Embryonic facial prominence (tissue), 1 donor: Measurements from ENCODE around the gene C6.
"Not testable (repeated sequence)": the region's sequence is repeated elsewhere in the genome, so short reads cannot be mapped to it uniquely, and the experiment has no call there.

Experiments
- DNase-seq: peaks from one replicate; pipeline ENCODE4 v3.0.0-alpha.2; 2016; ENCODE audit errors: extremely low spot score

Gene C6

DNA sequence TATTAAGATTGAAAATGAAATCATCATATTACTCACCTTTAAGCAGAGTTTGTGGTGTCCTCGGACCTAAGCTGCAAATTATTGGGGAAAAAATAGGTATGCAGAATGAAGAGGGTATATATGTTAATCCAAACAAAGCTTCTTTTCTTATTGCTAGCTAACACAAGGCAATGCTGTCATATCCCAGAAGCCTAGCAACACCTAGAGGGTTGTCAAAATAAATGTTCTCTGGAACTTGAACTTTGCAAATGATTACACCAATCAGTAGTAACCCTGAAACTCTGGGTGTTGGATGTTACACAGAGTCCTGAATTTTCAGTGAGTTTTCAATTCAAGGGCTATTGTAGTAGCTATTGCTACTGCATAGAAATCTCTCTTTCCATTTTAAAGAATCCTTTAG, at the start of gene C6:
TSS of gene C6 (minus strand) at position 193 of the 400 bp plus-strand sequence. CDS start 10,302 bp downstream, outside the sequence.
- DNase-seq, result no peak

DNA sequence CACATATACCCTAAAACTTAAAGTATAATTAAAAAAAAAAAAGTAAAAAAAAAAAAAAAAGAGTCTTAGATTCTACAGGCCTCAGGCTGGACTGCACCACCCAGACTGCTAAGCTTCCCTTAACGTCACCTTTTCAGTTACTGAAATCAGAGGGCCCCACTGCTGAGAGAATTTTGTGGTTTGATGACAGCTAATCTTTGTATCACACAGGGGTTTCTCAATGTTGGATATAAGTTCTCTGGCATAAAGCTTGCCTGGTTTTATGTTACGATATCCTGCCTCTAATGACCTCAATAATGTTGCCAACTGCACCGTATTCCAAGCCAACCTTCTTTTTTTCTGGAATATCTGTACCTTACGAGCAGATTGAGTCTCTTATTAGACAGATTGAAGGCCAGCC, 43.1 kb upstream of the C6 start:
- DNase-seq, result no peak

DNA sequence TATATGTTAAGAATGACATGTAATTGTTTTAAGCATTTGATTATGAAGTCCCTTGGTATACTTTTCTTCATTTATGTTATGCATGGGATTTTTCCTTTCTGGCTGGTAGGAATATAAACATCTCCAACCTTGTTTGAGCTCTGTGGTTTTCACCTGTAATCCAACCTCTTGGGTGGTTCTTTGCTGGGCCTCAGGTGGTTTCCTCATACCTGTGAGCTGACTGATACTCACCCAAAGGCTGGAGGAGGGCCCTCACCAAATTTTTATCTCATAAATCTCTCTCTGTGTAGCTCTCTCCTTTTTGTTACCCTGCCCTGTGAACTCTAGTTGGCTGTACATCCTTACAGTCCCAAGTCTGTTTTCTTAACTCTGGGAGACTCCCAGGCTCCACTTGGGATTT, 39.8 kb upstream of the C6 start:
- no peak for DNase-seq

DNA sequence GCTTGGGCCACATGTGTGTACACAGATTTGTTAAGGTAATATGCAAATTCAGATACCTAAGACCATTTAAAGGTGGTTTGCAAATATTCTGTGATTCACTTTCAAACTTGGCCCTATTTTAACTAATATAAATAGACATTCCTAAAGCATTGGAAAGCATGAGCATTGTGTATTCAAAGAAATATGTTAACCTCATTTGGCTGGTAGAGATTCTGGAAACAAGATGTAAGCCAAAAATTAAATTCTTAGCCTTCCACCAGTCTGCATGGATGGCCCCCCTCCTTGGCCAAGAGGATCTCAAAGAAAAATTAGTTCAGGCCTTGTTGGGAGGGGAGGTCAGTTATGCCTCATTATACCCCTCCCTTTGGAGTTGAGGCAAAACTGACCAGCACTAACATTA, 38.7 kb upstream of the C6 start:
- no peak for DNase-seq

DNA sequence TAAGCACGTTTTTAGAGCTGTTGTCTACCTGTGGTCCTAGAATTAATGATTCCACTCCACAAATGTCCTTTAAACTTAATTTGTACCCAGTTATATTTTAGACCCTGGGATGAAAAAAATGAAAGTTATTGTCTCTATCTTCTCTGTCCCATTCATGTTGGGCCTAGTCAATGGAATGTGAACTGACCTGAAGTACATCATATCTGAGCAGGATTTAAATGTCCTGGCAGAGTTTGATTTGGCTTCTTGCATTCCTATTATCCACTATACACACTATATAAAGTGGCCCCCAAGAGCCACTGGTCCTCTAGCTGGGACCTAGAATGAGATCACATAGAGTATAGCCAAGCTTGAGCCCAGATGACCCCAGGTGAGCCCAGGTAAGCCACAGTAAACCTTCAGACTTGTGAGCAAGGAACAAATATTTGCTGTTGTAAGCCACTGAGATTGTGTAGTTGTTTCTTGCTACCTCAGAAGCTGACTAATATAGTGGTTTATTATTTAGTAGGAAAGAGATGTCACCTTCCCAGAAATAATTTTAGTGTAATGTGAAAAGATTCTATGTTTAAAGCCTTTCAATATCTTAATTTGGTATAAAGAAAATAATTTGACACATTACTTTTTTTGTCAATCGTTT, 37.1 kb upstream of the C6 start:
- no peak for DNase-seq

DNA sequence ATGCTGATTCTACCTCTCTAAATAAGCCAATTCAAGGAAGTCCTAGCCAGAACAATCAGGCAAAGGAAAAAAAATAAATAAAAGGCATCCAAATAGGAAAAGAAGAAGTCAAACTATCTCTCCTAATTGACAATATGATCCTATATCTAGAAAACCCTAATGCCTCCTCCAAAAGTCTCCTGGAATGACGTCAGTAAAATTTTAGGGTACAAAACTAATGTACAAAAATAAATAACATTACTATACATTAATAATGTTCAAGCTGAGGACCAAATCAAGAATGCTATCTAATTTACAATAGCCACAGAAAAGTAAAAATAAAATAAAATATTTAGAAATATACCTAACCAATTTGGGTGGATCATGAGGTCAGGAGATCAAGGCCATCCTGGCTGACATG, 33.8 kb upstream of the C6 start:
- DNase-seq, result no peak

DNA sequence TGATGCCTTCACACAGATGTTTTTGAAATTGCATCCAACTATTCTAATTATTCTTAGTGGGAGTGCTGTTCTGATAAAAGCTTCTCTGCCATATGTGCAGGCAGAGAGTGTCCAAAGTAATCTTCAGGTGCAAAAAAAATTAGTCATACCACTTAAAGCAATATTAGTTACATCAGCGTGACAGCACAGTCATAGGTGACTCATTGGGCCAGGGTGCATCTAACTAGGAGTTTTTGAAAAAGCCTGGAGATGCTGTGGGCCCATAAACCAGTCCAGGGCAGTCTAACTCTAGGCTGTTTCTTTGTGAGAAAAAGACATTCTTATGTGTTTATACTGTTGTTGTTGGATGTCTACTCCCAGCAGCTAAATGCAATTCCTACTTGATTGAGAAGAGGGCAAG, 33.0 kb upstream of the C6 start:
- DNase-seq, result no peak

DNA sequence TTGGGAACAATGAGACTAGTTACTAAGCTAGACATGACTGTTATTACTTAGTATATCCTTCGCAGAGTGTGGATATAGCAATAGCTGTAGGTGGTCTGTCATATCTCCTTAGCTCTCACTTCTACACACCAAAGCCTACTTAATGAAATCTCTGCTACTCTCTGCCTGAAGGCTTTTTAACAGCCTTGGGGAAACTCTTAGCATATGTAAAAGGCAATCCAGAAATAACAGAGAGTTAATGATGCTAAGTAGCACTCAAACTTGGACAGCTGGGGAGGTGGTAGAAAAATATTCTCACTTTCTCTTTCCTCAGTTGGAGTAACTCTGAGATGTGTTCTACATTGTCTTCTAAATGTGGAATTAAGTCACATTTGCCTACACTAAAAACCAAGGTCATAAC, 30.2 kb upstream of the C6 start:
- DNase-seq, result no peak

DNA sequence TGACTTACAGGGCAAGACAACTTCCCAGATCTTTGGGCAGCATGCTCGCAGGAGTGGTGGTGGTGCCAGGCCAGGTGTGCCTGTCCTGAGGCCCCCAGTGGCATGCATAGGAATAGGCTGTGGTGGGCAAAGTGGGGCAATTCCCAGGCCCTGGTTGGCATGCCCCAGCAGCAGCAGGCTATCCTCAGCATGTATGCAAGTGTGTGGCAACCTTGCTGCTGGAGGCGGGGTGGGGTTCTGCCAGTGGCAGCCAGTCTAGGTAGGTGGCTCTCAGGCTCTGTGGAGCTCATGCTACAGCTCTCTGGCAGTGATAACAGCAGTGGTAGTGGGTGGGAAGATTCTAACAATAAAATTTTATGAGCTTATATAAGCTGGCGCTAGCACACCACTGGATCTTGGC, 27.7 kb upstream of the C6 start:
- DNase-seq, result no peak

DNA sequence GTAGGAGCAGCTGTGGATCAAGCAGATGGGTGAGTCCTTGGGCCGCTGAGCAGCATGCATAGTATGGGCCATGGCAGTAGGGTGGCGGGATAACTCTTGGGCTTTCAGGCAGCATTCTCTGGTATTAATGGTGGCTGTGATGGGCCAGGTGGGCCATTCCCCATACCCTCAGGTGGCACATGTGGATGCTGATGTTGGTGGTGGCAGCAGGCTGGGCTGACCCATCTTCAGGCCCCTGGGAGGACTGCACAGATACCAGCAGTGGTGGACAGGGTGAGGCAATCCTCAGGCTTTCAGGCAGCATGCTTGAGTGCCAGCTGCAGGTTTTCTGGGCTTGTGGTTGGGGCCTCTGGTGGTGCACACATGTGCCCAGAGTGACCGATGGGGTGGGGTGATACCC, 27.1 kb upstream of the C6 start:
- no peak for DNase-seq

DNA sequence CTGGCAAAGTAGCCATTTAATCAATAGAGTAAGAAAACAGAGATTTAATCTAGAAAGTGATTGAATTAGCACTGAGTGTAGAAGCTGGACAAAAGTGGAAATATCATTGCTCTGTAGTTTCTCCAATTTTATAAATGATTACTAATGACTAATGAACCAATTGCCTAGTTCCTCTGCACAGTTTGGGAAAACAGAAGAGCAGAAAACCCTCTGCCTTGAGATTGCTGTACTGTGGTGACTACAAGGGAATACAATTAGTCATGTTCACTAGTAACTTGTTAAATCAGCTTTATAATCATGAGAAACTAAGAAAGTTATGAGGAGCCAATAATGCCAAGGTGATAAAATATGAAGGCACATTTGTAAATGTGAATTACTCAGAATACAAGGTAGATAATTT, 21.1 kb upstream of the C6 start:
- no peak for DNase-seq

DNA sequence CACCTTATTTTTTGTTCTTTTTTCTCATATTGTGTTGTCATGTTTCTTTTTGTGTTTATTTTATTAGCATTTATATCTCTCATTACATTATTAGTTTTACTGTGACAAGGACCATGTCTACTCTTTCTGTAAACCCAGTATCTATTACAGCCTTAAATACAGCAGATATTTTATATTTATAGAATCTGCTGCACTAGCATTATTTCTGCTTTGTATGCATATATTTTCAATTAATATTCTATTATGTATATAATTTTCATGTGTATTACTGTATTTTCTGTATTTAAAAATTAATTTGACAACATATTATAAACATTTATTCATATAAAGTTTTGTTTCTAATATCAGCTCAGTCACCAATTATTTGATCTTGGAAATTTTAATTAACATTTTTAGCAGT, 19.5 kb upstream of the C6 start:
- DNase-seq, result no peak

DNA sequence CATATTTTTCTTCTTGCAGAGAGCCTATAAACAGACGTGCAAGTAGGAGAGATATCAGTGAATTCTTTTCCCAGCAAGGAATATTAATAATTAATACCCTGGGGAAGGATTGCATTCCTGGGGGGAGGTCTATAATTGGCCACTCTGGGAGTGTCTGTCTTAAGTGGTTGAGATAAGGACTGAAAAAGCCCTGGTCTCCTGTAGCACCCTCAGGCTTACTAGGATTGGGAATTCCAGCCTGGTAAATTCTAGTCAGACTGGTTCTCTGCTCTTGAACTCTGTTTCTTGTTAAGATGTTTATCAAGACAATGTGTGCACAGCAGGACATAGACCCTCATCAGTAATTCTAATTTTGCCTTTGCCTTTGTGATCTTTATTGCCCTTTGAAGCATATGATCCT, 16.9 kb upstream of the C6 start:
- DNase-seq, result not testable (repeated sequence)

DNA sequence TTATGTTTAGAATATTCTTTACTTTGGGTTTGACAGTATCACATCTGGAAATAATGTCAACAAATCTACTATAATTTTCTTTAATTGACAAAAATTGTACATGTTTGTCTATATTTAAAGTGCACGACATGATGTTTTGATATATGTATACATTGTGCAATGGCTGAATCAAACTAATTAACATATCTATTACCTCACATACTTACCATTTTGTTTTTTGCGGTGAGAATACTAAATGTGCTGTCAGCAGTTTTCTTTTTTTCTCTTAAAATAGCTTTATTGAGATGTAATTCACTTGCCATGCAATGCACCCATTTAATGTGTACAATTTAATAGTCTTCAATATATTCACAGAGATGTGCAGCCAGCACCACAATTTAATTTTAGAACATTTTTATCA, 10.6 kb upstream of the C6 start:
- no peak for DNase-seq

DNA sequence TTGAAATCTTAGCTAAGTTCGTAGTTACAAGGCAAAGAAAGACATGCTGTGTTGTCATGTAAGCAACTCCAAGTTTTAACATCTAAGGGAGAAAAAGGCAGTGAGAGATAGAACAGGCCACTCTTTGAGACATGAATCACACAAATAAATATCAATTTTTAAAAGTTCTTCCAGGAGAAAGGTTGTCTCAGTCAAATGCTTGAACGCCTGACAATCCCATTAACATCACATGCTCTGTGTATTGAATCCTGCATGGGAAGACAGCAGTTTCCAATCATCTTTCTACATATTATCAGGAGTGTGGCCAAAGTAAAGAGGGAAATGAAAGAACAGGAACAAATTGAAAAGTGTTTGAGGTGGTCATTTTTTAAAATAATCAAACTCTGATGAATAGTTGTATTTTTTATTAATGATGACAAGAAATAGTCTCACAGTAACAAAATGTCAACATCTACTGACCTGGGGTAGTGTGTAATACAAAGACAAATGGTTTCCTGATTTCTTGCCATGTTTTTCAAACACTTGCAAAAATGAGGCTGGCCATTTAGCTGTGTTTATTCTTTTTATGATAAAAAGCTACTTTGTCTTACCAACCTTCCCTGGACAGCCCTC, 6.4 kb upstream of the C6 start:
- DNase-seq, result no peak

DNA sequence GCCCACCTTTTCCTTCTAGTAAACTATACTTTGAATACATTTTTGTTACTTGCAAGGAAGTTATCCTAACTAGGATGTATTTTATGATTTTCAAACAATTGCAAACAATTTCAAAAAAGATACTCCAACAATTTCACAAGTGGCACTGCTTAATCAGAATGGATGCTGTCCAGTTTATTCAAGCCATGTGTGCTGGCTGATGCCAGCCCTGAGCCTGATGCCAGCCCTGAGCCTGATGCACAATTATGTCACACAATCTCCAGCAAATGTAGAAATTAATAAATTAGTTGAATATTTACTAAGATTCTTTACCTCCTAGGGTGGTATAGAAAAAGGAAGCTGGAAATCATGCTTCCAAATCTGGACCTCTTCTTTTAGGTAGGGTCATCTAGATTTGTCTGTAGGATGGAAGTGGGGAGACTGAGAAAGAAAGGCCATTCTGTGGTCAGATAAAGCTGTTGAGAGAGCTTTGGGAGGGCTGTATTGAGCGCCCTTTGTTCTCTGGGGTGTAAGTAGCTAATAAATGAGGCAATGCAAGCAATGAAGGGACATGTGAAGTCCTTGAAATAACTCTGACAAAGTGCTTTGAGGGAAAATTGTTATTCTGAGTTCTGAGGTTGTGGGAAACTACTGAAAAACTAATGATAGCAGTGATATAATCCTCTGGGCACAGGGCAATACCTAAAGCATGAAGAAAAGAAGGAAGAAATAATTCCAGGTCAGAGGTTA, 5.8 kb upstream of the C6 start:
- no peak for DNase-seq

DNA sequence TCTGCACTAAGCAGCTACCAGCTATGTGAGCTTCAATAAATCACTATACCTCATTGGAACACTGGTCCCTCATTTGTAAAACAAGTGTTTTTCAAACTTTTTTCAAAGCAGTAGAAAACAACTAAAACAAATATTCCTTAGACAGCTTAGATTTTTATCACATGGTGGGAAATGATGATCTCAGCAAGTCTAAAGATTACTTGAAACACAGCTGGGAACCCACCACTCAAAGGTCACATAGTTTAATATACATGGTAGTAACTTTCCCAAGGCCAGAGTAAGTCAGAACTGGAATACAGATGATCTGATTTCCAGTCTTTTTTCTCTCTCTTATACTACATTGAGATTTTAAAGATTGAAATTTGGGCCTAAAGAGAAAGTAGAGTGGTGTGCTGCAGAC, 850 bp upstream of the C6 start:
- no peak for DNase-seq

DNA sequence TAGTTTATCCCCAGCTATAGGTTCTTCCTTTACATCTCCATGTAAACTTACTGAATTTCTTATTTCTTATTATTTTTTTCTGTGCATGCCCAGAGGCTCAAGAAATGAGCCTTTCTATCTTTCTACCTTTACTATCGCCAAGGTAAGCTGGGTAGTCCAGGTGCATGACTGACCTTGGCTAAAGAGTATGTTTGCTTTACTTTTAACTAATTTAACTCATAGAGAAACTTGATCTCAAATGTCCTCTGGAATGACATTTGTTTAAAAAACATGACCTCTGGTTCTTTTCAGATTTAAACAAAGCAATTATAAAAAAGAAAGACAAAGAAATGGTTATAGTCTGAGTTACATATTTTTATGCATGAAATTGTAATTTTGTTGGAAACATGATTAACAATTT, 397 bp downstream of the C6 start:
- no peak for DNase-seq

DNA sequence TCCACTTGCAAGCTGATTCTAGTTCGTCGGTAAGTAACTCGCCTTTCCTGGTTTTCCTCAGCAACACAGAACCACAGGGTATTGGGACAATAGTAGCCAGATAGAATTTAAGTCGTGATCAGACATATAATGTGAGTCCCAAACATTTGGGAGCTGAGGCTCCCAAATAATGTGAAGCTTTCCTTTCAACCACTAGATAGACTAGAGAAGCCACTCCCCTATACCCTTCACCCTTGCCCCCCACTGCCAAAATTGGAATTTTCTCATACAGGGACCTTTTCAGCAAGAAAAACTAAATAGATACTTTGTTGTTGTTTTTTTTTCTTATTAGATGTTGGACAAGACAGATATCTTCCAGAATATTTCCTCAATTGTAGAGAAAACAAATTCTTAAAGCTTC, 1.9 kb downstream of the C6 start:
- DNase-seq, result no peak

DNA sequence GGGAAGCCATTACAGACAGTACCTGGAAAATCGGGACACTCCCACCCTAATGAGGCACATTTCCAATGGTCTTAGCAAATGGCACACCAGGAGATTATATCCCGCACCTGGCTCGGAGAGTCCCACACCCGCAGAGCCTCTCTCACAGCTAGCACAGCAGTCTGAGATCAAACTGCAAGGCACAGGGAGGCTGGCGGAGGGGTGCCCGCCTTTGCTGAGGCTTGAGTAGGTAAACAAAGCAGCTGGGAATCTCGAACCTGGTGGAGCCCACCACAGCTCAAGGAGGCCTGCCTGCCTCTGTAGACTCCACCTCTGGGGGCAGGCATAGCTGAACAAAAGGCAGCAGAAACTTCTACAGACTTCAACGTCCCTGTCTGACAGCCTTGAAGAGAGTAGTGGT, 7.9 kb downstream of the C6 start:
- DNase-seq, result not testable (repeated sequence)

DNA sequence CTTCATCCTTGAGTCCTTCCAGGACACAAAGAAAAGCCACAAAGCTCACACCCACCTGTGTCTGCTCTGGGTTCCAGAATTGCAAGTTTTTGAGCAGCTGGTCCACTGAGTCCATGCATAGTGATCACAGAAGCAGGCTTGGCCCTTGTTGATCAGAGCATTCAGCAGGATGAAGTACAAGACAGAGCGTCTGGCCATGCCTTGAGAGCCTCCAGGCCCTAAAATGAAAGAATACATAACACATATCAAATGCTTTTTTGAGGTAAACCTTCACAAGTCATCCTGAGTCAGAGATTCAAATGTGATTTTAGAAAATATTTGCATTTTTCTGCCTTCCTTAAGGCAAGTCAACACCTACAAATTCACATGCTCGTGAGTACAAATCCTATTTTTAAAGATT, 10.3 kb downstream of the C6 start:
- no peak for DNase-seq

DNA sequence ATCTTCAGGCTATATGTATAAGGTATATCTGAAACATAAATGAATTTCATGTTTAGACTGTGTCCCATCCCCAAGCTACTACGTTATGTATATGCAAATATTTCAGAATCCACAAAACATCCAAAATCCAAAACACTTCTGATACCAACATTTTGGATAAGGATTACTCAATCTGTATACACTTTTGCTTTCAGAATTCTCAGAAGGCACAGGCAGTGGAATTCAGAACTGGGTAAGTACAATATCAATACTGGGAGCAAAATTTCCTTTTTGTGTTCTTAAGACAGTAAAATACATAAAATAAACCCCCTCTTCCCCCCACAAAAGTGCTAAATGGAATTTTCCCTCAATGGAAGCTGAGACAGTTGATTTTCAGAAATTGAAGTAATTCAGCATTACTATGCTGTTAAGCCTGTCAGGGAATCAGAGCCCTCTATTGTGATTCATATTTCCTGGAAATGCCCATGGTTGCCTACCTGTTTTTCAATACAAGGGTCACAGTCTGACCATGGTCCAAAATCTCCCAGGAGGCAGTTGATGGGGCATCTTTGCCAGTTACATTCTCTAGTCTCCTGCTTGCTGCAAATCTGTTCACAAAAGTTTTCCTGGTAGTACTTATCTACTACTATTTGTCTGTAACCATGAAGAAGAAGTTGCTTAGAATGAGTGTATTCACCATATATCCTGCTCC, 12.1 kb downstream of the C6 start:
- no peak for DNase-seq

DNA sequence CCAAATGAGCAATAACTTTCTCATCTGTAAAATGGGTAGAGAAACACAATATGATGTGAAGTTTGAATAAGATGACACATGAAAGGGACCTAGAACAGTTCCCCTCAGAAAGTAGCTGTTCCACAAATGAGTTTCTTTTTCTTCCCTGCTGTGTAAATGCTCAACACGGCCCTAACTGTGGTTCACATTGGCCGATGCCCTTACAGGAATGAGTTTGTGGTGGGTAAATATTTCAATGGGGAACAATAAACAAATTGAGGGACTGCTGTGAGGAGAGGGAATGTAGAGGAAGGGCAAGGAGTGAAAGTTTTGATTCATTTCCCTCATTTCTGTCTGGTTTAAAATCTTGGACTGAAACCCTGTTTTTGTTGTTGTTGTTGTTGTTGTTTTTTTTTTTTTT, 12.8 kb downstream of the C6 start:
- no peak for DNase-seq
